Activated CD8-positive, alpha-beta memory T cell treated with anti-CD3 and anti-CD28 coated beads for 36 hours (primary cell): ENCODE measurements around the gene PRKRA. TPM values are rescaled to one million over a fixed set of nuclear protein-coding genes. Genes with fewer than 3 reads are reported as not detected.

Experiments
- CTCF ChIA-PET: fragments of 350-600 bp; sonication (Branson Sonifier 250); formaldehyde crosslinking; loops from one replicate; lab custom pipeline; 2021; ENCODE audit warnings: antibody characterized with exemption; lab: Charles Lee
- POLR2A ChIA-PET: fragments of 350-600 bp; sonication (Branson Sonifier 250); formaldehyde crosslinking; loops from one replicate; lab custom pipeline; 2021; ENCODE audit warnings: antibody characterized with exemption; lab: Charles Lee
- total RNA-seq, 2 experiments: library from RNA; stranded (reverse); gene quantifications; one replicate each; pipeline ENCODE4 v1.2.3, GENCODE V29; 2021

Gene PRKRA
- total RNA-seq, 2 experiments from 2014 or later, result 49.8 to 52.6 TPM

GRCh38 chr2:178394859-178395258 lies 56.1 kb downstream of the PRKRA start:
- CTCF ChIA-PET, result interaction anchor here (1.5 kb wide), 2 partner anchors 10 to 18 kb away, joined by 4 to 6 read pairs; no protein-coding TSS in a partner anchor

GRCh38 chr2:178392215-178392614 lies 58.8 kb downstream of the PRKRA start:
- CTCF ChIA-PET, result interaction anchor here (1.1 kb wide), 1 partner anchor 22 kb away, joined by 4 read pairs; no protein-coding TSS in a partner anchor
- POLR2A ChIA-PET, result no interaction called here

More at GRCh38 chr2:178394859-178395258, 56.1 kb downstream of the PRKRA start:
- POLR2A ChIA-PET, result no interaction called here

GRCh38 chr2:178391701-178392100 lies 59.3 kb downstream of the PRKRA start:
- CTCF ChIA-PET, result interaction anchor here (1.1 kb wide), 1 partner anchor 23 kb away, joined by 4 read pairs; no protein-coding TSS in a partner anchor
- POLR2A ChIA-PET, result no interaction called here

- ChIA-PET POLR2A (no interaction called here), CTCF (no interaction called here)
Measured at GRCh38 chr2:178388287-178388686, 62.7 kb downstream of the PRKRA start.

GRCh38 chr2:178386986-178387597 lies 63.9 kb downstream of the PRKRA start:
- POLR2A ChIA-PET, result no interaction called here
- CTCF ChIA-PET, result no interaction called here

- POLR2A ChIA-PET, result no interaction called here
- CTCF ChIA-PET, result no interaction called here
Measured at GRCh38 chr2:178385595-178386148, 65.3 kb downstream of the PRKRA start.

- ChIA-PET POLR2A (no interaction called here), CTCF (interaction anchor here (0.7 kb wide), 1 partner anchor 31 kb away, joined by 3 read pairs; no protein-coding TSS in a partner anchor)
Measured at GRCh38 chr2:178383718-178384117, 67.3 kb downstream of the PRKRA start.

Other genes starting within 250 kb of the PRKRA start
- 1 to 10 TPM; 1.5 to 2.4 TPM for gene PJVK, start 203 bp upstream of the PRKRA start, total RNA-seq
- gene FKBP7, start 27.4 kb upstream of the PRKRA start, total RNA-seq, result 1 to 10 TPM; 3.7 to 6.2 TPM
- gene PLEKHA3, start 29.3 kb upstream of the PRKRA start, total RNA-seq, result 10 to 100 TPM; 27.0 to 31.7 TPM